GM18505 (cell line): ENCODE results near the gene NR2C2.

Experiments used
- ATAC-seq: cut with Tn5 transposase; IDR thresholded peaks from one replicate; pipeline ENCODE4 v1.9.1; 2021; ENCODE audit not compliant: unreplicated experiment
- POLR2A ChIP-seq: IDR thresholded peaks from 4 replicates; pipeline ENCODE4 v1.6.1; 2011; ENCODE audit warnings: borderline replicate concordance; ENCODE audit not compliant: insufficient read depth, insufficient read length; ENCODE audit errors: extremely low read depth

NR2C2 gene

DNA sequence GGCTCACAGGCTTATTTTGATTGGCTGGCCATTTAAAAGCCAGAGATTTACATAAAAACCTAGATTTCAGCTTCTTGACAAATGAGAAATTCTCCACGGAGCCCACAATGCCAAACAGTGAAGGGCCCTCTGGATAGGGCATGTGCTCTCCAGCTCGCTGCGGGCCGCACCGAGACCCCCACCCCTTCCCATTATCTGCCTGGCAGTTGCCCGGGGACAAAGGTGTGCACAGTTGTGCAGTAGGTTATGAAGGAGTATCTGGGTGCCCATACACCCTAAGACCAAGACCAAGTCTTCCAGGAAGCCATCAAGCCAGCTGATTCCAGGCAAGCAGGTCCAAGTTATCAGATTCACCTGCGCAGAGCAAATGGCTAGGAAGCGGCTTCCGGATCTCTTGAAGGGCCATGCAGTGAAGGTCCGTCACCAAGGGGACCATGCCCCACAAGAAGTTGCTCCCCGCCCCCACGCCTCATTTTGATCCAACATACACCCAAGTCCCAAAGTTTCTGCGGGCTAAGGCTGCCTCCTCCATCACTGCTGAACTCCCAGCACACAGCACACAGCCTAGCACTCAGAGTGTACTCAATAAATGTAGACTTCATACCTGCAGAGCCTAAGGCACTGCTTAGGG, 116.4 kb downstream of the NR2C2 start:
- ATAC-seq = no peak
- TF ChIP-seq POLR2A = no peak

DNA sequence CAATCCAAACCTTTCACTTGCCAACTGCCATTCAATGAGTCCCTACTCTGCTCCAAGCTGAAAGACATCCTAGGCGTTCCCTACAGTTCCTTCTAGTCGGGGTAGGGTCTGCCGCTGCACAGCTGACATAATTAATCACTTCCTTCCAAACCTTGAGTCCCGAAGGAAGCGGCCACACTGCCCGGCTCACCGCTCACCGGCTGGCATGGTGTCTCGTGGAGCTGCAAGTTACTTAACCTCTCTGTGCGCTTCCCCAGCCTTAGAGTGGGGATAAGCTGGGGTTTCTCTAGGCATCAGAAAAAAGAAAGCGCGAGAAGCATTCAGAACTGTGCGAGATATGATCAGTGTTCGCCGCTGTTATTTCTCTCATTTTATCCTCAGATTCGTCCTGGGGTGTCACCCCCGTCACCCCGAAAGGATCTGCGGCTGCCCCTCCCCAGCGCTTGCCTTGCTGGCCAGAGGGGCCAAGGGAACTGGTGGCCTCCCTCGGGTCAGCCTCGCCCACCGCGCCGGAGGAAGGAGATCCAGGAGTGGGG, 117.0 kb downstream of the NR2C2 start:
- no peak for TF ChIP-seq POLR2A
- ATAC-seq = peak; percentile 5

DNA sequence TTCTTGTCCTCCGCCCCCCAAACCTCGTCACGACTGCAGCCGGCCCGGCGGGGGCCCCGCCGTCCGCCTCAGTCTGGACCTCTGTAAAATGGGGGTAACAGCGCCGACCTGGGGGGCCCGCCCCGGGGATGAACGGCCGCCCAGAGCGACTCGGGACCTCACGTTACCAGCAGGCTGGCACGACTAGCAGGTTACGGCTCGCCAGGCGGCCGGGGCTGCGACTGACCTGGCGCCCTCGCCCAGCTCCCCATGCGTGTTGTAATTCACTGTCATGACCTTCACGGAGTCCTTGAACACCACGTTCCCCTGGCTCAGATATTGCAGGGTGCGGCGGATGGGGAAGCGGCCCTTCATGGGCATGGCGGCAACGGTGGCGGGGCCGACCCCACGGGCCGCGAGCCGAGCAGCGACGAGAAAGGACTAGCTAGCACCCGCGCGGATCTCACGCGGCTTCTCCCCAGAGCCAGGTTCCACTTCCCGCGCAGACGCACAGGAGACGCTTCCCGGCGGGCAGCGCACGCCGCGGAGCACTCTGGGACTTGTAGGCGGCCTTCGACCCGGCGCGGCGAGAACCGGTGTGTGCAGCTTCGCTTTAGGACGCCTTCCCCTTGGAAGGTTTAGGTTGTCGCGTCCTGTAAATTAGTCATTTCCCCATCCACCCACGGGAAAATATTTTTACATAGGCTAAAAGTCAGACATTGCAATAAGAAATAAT, 117.6 kb downstream of the NR2C2 start, which contains the start of gene MRPS25:
TSS of gene MRPS25 (minus strand) at position 481 of the 715 bp plus-strand sequence. CDS start at position 360, 121 bp downstream.
- peak; percentile 98 for TF ChIP-seq POLR2A
- ATAC-seq = peak; percentile 97

DNA sequence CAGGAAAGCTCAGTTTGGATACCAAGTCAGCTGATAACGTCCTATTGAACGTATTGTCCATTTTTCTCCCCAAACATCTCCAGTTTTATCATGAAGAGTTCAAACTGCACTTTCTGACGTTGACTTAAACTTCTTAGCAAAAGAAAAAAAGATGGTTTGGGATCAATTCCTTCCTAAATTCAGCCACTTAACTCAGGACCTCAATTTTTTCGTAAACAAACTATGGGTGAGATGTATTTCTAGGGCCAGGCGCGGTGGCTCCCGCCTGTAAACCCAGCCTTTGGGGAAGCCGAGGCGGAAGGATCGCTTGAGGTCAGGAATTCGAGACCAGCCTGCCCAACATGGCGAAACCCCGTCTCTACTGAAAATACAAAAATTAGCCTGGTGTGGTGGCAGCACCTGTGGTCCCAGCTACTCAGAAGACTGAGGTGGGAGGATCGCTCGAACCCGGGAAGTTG, 118.2 kb downstream of the NR2C2 start:
- ATAC-seq = no peak
- no peak for TF ChIP-seq POLR2A

DNA sequence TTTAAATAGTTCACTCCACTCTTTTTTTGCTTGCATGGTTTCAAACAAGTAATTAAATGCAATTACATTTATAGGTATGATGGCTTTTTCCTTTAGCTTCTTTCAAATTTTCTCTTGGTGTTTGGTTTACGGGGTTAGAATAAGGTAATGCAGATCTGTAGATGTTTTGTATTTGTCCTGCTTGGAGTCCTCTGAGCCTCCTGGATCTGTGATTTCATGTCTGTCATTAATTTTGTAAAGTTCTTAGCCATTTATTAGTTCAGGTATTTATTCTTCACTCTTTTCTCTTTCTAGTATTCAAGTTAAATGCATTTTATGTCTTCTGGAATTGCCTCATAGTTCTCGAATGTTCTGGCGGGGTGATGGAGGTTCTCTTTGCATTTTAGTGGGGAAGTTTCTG, 119.1 kb downstream of the NR2C2 start:
- no peak for ATAC-seq
- TF ChIP-seq POLR2A = no peak

DNA sequence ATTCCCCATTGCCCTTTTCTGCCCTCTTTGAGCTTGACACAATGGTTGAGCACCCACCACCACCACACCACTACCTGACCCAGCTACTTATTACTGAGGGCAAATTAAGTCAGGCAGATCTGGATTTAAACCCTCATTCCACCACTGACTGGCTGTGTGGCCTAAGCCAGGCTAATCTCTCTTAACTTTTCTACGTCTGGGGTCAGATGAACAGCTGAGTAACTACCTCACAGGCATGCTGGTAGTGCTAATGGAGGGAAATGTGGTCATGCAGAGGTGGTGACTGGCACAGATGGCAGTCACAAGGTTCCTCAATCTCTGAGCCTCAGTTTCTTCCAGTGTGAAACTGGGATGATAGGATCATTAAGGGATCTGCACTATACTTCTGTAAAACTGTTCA, 122.1 kb downstream of the NR2C2 start:
- ATAC-seq = no peak
- no peak for TF ChIP-seq POLR2A

DNA sequence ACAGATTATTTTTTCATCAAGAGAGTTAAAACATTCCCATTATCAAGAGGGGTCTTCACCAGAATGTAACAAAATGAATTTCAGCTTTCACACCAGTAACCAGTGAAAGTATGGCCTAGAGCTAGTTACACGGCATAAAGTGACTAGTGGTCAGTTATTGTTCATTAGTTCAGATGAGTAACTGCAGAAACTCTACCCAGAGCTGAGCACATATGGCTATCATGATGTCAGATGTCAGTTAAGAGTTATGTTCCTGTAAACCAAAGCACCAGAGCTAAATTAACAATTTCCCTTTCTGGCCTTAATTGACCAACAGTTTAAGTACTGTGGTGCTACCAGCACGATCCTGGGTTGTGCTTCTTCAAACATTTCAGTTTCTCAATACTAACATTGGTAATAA, 124.3 kb downstream of the NR2C2 start:
- no peak for TF ChIP-seq POLR2A
- ATAC-seq = no peak

DNA sequence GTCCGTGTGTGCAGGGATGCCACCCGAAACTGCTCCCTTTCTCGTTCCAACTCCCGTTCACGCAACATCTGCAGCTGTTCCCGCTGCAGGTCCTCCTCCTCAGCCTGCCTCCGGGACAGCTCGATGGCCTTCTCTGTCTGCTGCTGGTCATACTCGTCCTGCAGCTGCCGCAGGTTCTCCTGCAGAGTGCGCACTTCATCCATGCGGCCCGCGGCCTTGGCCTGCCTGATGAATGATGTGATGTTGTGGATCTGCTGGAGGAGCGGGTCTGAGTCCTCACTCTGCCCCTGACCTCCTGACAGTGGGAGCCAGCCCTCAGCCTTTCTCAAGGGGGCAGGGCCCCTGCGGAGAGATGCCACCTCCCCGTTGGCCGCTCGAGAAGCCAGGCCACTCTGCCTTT, 127.1 kb downstream of the NR2C2 start:
- TF ChIP-seq POLR2A = no peak
- ATAC-seq = no peak

DNA sequence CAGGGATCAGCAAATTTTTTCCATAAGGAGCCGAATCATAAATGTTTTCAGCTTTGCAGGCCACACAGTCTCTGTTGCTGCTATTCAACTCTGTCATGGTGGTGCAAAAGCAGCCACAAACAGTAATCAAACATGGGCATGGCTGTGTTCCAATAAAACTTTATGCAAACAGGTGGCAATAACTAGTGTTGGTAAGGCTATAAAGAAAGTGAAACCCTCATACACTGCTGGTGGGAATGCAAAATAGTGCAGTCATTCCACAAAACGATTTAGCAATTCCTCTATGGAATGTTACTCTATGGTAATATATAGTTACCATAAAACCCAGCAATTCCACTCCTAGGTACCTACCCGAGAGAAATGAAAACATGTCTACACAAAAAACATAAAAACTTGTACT, 131.7 kb downstream of the NR2C2 start:
- no peak for TF ChIP-seq POLR2A
- no peak for ATAC-seq

DNA sequence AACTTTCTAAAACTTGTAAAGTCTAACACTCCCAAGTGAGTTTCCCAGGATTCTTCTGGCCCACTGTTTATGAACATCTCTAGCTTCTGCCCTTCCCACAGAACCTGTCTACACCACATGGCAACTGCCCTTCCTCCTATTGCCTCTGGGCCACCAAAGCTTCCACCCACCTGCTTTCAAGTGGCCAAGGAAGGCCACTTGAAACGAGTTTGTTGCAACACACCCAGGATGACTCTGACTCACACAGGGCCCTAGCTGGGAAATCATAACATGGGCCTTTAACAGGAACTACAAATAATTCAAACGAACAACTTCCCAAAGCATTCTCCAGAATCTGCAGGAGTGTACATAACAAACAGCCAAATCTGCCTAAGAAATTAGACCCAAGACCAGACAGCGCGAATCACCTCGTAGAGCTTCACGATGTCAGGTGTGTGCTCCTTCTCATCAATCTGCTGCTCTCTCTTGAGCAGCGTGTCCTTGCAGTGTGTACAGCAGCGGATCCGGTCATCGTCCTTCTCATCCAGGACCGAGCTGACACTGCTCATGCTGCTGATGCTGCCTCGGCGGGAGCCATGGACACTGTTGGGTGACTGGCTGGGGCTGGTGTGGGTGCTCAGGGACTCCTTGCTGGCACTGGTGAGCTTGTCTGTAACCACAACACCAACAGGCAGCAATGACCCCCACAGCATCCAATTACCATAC, 134.7 kb downstream of the NR2C2 start:
- ATAC-seq = no peak

DNA sequence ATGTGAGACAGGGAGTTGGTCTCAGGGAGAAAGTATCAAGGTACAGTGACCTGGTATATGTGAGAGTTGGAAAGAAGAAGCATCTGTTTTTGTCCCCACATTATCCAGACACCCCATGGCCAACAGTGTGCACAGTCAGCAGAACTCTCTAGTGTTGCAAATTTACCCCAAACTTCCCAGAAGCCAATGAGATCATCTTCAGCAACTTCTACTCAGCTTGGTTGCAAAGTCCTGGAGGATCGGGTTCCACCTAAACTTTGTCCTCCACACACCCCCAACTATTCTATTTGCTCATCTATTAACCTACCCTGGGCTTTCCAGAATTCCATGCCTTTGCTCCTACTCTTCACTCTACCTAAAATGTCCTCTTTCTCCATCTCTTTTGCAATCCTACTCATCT, 135.9 kb downstream of the NR2C2 start:
- no peak for ATAC-seq
- no peak for TF ChIP-seq POLR2A

More for the DNA sequence above, 134.7 kb downstream of the NR2C2 start:
- TF ChIP-seq POLR2A = no peak

DNA sequence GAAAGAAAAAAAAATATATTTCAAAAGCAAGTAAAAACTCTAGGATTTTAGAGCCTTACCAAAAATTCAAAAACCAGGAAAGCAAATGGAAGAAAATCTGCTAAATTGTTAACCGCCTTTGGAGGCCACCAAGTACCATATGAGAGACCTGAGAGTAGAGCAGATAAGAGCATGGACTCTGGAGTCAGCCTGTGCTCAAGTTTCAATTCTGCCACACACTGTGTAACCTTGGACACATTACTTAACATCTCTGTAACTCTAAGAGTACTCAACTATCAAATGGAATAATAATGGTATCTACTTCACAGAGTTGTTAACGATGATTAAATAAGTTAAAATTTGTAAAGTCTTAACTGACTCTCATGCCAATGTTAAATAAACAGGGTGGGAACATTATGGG, 138.9 kb downstream of the NR2C2 start:
- TF ChIP-seq POLR2A = no peak
- no peak for ATAC-seq

DNA sequence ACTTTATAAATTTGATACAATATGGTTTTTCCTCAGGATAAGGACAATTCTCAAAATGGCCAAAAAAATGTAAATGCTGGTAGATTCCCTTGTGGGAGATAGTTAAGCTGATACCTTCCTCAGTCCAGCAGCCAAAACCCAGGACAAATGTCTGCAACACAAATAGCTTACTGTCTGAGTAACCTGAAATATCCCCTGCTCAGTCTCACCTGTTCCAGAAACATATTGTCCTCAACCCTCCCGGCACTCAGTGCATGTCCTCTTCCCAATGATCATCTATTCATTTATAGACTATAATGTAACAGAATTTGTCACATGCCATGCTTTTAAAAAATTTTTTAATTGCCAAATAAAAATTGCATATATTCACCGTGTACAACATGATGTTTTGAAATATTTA, 139.3 kb downstream of the NR2C2 start:
- no peak for TF ChIP-seq POLR2A
- no peak for ATAC-seq
